H1 (cell line): ENCODE results near the gene ZNF846.

Experiments used
- EGR1 ChIP-seq: IDR thresholded peaks from 2 replicates; pipeline ENCODE4 v1.6.1; 2011; ENCODE audit warnings: low read depth, low read length, borderline replicate concordance
- EZH2 ChIP-seq: fragments of 200-600 bp; sonication (generic); IDR thresholded peaks from 2 replicates; pipeline ENCODE4 v1.7.1; 2012; ENCODE audit warnings: low read depth, mild to moderate bottlenecking, moderate library complexity, low read length, inconsistent platforms; ENCODE audit not compliant: severe bottlenecking
- POLR2A ChIP-seq, 2 experiments: IDR thresholded peaks; 1 replicate in 1 of 2; 2 replicates in 1 of 2; pipeline ENCODE4 v1.6.1; 2011; ENCODE audit warnings: low read depth in 2 of 2, low read length in 2 of 2, mild to moderate bottlenecking in 2 of 2; ENCODE audit errors: control extremely low read depth in 1 of 2
- POLR2AphosphoS5 ChIP-seq: IDR thresholded peaks from 2 replicates; pipeline ENCODE4 v1.6.1; 2011; ENCODE audit warnings: low read depth, low read length
- SP1 ChIP-seq: IDR thresholded peaks from 2 replicates; pipeline ENCODE4 v1.6.1; 2011; ENCODE audit warnings: low read depth, low read length
- TF ChIP-seq, protein P1 (sequence below), 3 experiments: IDR thresholded peaks; 1 replicate in 2 of 3; 2 replicates in 1 of 3; pipeline versions ENCODE4 v1.5.1 to v1.6.1; 2011; ENCODE audit warnings: low read length in 3 of 3, mild to moderate bottlenecking in 3 of 3, inconsistent platforms in 2 of 3, low read depth in 1 of 3, moderate library complexity in 1 of 3; ENCODE audit not compliant: insufficient read depth in 1 of 3; ENCODE audit errors: control extremely low read depth in 1 of 3
- TF ChIP-seq, protein P2 (sequence below): IDR thresholded peaks from 2 replicates; pipeline ENCODE4 v1.6.1; 2011; ENCODE audit warnings: low read length, improper control_type of control experiment

DNA sequence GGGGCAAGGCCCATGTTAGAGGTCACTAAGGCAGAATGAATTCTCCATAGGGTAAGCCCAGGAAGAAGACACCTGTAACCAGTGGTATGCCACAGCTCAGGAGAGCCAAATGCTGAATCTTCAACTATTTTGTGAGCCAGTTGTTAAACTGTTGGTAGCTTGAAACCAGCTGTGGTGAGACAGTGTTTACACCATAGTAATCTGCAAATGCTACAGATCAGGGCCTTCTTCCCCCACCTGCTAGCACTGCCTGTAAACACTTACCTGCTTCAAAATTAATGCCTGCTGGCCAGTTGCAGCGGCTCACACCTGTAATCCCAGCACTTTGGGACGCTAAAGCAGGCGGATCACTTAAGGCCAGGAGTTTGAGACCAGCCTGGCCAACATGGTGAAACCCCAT lies 38.3 kb upstream of the ZNF846 start:
- TF ChIP-seq POLR2AphosphoS5, result no peak
- TF ChIP-seq SP1, result no peak
- TF ChIP-seq EZH2, result no peak
- no peak for TF ChIP-seq EGR1
- TF ChIP-seq POLR2A (IDR thresholded peaks at IDR 0.05; ENCODE audit: control extremely low read depth in 1 of 2, low read depth in 2 of 2, low read length in 2 of 2), result no peak
- TF ChIP-seq, protein P1, sequence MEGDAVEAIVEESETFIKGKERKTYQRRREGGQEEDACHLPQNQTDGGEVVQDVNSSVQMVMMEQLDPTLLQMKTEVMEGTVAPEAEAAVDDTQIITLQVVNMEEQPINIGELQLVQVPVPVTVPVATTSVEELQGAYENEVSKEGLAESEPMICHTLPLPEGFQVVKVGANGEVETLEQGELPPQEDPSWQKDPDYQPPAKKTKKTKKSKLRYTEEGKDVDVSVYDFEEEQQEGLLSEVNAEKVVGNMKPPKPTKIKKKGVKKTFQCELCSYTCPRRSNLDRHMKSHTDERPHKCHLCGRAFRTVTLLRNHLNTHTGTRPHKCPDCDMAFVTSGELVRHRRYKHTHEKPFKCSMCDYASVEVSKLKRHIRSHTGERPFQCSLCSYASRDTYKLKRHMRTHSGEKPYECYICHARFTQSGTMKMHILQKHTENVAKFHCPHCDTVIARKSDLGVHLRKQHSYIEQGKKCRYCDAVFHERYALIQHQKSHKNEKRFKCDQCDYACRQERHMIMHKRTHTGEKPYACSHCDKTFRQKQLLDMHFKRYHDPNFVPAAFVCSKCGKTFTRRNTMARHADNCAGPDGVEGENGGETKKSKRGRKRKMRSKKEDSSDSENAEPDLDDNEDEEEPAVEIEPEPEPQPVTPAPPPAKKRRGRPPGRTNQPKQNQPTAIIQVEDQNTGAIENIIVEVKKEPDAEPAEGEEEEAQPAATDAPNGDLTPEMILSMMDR (IDR thresholded peaks at IDR 0.05; ENCODE audit: control extremely low read depth in 1 of 3, insufficient read depth in 1 of 3, low read depth in 1 of 3, low read length in 3 of 3), result no peak
- TF ChIP-seq, protein P2, sequence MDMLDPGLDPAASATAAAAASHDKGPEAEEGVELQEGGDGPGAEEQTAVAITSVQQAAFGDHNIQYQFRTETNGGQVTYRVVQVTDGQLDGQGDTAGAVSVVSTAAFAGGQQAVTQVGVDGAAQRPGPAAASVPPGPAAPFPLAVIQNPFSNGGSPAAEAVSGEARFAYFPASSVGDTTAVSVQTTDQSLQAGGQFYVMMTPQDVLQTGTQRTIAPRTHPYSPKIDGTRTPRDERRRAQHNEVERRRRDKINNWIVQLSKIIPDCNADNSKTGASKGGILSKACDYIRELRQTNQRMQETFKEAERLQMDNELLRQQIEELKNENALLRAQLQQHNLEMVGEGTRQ, result no peak
